ENCODE data around the gene RNF43. TPM values are rescaled to one million over a fixed set of nuclear protein-coding genes. Genes with fewer than 3 reads are reported as not detected.

Gene RNF43
- total and polyA plus RNA-seq, 2 of the 13 experiments (the other 11 are each of a cell fraction or from before 2014, with no cell fraction given): 31.0 to 53.4 TPM

GRCh38 chr17:58415371-58416055 is 1.8 kb downstream of the RNF43 start (continued):
- TF ChIP-seq NR1H2 (CRISPR knock-in tag; IDR thresholded peaks at IDR 0.05; ENCODE audit: borderline replicate concordance, low read depth) (no peak), GATA4 (IDR thresholded peaks at IDR 0.05; ENCODE audit: borderline replicate concordance, low read depth) (no peak), HMGA1 (CRISPR knock-in tag; conservative IDR thresholded peaks at IDR 0.05) (no peak), ZNF850 (CRISPR knock-in tag; conservative IDR thresholded peaks at IDR 0.05) (no peak), ZBTB20 (CRISPR knock-in tag; IDR thresholded peaks at IDR 0.05; ENCODE audit: borderline replicate concordance, low read depth) (peak; percentile 59; the same call in 1 of the 2 replicates), ZNF616 (CRISPR knock-in tag; IDR thresholded peaks at IDR 0.05; ENCODE audit: low read depth) (no peak), ZNF256 (CRISPR knock-in tag; conservative IDR thresholded peaks at IDR 0.05) (no peak; the same call in 1 of the 2 replicates), HIC2 (CRISPR knock-in tag; IDR thresholded peaks at IDR 0.05; ENCODE audit: low read depth) (peak; percentile 87), FOXO4 (CRISPR knock-in tag; conservative IDR thresholded peaks at IDR 0.05) (no peak), ZBTB2 (CRISPR knock-in tag; IDR thresholded peaks at IDR 0.05; ENCODE audit: low read depth) (no peak), ZNF30 (CRISPR knock-in tag; IDR thresholded peaks at IDR 0.05) (no peak), MAFK (conservative IDR thresholded peaks at IDR 0.05 in 1 of 2, IDR thresholded peaks at IDR 0.05 in 1 of 2; ENCODE audit: low read length in 2 of 2) (no peak), BRCA1 (CRISPR knock-in tag; IDR thresholded peaks at IDR 0.05) (no peak; the same call in 1 of the 2 replicates)
- TF ChIP-seq, protein P1, sequence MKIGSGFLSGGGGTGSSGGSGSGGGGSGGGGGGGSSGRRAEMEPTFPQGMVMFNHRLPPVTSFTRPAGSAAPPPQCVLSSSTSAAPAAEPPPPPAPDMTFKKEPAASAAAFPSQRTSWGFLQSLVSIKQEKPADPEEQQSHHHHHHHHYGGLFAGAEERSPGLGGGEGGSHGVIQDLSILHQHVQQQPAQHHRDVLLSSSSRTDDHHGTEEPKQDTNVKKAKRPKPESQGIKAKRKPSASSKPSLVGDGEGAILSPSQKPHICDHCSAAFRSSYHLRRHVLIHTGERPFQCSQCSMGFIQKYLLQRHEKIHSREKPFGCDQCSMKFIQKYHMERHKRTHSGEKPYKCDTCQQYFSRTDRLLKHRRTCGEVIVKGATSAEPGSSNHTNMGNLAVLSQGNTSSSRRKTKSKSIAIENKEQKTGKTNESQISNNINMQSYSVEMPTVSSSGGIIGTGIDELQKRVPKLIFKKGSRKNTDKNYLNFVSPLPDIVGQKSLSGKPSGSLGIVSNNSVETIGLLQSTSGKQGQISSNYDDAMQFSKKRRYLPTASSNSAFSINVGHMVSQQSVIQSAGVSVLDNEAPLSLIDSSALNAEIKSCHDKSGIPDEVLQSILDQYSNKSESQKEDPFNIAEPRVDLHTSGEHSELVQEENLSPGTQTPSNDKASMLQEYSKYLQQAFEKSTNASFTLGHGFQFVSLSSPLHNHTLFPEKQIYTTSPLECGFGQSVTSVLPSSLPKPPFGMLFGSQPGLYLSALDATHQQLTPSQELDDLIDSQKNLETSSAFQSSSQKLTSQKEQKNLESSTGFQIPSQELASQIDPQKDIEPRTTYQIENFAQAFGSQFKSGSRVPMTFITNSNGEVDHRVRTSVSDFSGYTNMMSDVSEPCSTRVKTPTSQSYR (CRISPR knock-in tag; IDR thresholded peaks at IDR 0.05; ENCODE audit: borderline replicate concordance): 0 out of 2 replicates have a peak, but pooled peaks have one; percentile 7
- TF ChIP-seq, protein P2, sequence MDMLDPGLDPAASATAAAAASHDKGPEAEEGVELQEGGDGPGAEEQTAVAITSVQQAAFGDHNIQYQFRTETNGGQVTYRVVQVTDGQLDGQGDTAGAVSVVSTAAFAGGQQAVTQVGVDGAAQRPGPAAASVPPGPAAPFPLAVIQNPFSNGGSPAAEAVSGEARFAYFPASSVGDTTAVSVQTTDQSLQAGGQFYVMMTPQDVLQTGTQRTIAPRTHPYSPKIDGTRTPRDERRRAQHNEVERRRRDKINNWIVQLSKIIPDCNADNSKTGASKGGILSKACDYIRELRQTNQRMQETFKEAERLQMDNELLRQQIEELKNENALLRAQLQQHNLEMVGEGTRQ (IDR thresholded peaks at IDR 0.05; ENCODE audit: low read depth, low read length): 0 out of 2 replicates have a peak, but pooled peaks have one; percentile 6
- TF ChIP-seq, protein P2 (CRISPR knock-in tag; IDR thresholded peaks at IDR 0.05; ENCODE audit: borderline replicate concordance): no peak
- TF ChIP-seq, protein P3, sequence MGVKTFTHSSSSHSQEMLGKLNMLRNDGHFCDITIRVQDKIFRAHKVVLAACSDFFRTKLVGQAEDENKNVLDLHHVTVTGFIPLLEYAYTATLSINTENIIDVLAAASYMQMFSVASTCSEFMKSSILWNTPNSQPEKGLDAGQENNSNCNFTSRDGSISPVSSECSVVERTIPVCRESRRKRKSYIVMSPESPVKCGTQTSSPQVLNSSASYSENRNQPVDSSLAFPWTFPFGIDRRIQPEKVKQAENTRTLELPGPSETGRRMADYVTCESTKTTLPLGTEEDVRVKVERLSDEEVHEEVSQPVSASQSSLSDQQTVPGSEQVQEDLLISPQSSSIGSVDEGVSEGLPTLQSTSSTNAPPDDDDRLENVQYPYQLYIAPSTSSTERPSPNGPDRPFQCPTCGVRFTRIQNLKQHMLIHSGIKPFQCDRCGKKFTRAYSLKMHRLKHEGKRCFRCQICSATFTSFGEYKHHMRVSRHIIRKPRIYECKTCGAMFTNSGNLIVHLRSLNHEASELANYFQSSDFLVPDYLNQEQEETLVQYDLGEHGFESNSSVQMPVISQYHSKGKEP (CRISPR knock-in tag; IDR thresholded peaks at IDR 0.05): no peak
